HepG2 (cell line): Measurements from ENCODE around the gene SH2D6. TPM values are rescaled to one million over a fixed set of nuclear protein-coding genes. Genes with fewer than 3 reads are reported as not detected.

ENCODE experiments used
- ATF7-NPFF ChIP-seq: sonication (generic); formaldehyde crosslinking; IDR thresholded peaks from 2 replicates; pipeline ENCODE4 v1.8.1; 2023; ENCODE audit warnings: mild to moderate bottlenecking, low read depth, missing genetic modification reagents, moderate library complexity
- HNRNPL ChIP-seq: fragments of 200-400 bp; formaldehyde crosslinking; IDR thresholded peaks from 2 replicates; pipeline ENCODE4 v1.6.1; 2017; ENCODE audit warnings: mild to moderate bottlenecking, low read depth, low read length
- HNRNPLL ChIP-seq: fragments of 200-400 bp; formaldehyde crosslinking; IDR thresholded peaks from 2 replicates; pipeline ENCODE4 v1.6.1; 2017; ENCODE audit warnings: mild to moderate bottlenecking, low read depth, low read length; ENCODE audit not compliant: poor library complexity, severe bottlenecking
- HNRNPUL1 ChIP-seq: fragments of 200-400 bp; formaldehyde crosslinking; IDR thresholded peaks from 2 replicates; pipeline ENCODE4 v1.6.1; 2017; ENCODE audit warnings: low read depth, mild to moderate bottlenecking, low read length, moderate library complexity
- MED13 ChIP-seq: sonication (generic); formaldehyde crosslinking; IDR thresholded peaks from 2 replicates; pipeline ENCODE4 v1.5.0; 2020; ENCODE audit warnings: missing genetic modification reagents
- SALL1 ChIP-seq: sonication (generic); formaldehyde crosslinking; IDR thresholded peaks from 2 replicates; pipeline ENCODE4 v1.8.0; 2022; ENCODE audit warnings: mild to moderate bottlenecking, missing genetic modification reagents
- SNRNP70 ChIP-seq: fragments of 200-400 bp; formaldehyde crosslinking; IDR thresholded peaks from 2 replicates; pipeline ENCODE4 v1.6.1; 2017; ENCODE audit warnings: mild to moderate bottlenecking, low read depth, low read length, moderate library complexity
- SRF ChIP-seq: IDR thresholded peaks from 2 replicates; pipeline ENCODE4 v1.6.1; 2011; ENCODE audit warnings: mild to moderate bottlenecking, low read depth, low read length, moderate library complexity
- SSRP1 ChIP-seq: IDR thresholded peaks from 2 replicates; pipeline ENCODE4 v1.6.1; 2016; ENCODE audit warnings: control low read depth
- TBL1XR1 ChIP-seq: fragments of 150-350 bp; IDR thresholded peaks from 2 replicates; pipeline ENCODE4 v1.6.1; 2014; ENCODE audit warnings: borderline replicate concordance, low read length; ENCODE audit not compliant: partially characterized antibody
- YEATS2 ChIP-seq: sonication (generic); formaldehyde crosslinking; IDR thresholded peaks from 2 replicates; pipeline ENCODE4 v1.4.0; 2020; ENCODE audit warnings: missing genetic modification reagents, borderline replicate concordance
- ZNF235 ChIP-seq: sonication (generic); formaldehyde crosslinking; IDR thresholded peaks from 2 replicates; pipeline ENCODE4 v1.8.1; 2023; ENCODE audit warnings: mild to moderate bottlenecking, missing genetic modification reagents, borderline replicate concordance
- ZNF383 ChIP-seq: sonication (generic); formaldehyde crosslinking; IDR thresholded peaks from 2 replicates; pipeline ENCODE4 v1.4.0; 2020; ENCODE audit warnings: missing genetic modification reagents, mild to moderate bottlenecking, borderline replicate concordance
- ZNF512B ChIP-seq: sonication (generic); formaldehyde crosslinking; IDR thresholded peaks from 2 replicates; pipeline ENCODE4 v1.5.1; 2020; ENCODE audit warnings: missing genetic modification reagents, mild to moderate bottlenecking, borderline replicate concordance
- ZNF546 ChIP-seq: sonication (generic); formaldehyde crosslinking; conservative IDR thresholded peaks from 2 replicates; pipeline ENCODE4 v1.8.1; 2023; ENCODE audit warnings: mild to moderate bottlenecking, missing genetic modification reagents
- ZNF550 ChIP-seq: sonication (generic); formaldehyde crosslinking; IDR thresholded peaks from 2 replicates; pipeline ENCODE4 v1.4.0; 2020; ENCODE audit warnings: mild to moderate bottlenecking, missing genetic modification reagents, borderline replicate concordance
- ZNF552 ChIP-seq: sonication (generic); formaldehyde crosslinking; IDR thresholded peaks from 2 replicates; pipeline ENCODE4 v1.9.0; 2022; ENCODE audit warnings: missing genetic modification reagents, mild to moderate bottlenecking, borderline replicate concordance
- ZNF556 ChIP-seq: sonication (generic); formaldehyde crosslinking; IDR thresholded peaks from 2 replicates; pipeline ENCODE4 v1.4.0; 2020; ENCODE audit warnings: mild to moderate bottlenecking, missing genetic modification reagents, borderline replicate concordance
- ZNF598 ChIP-seq: sonication (generic); formaldehyde crosslinking; IDR thresholded peaks from 2 replicates; pipeline ENCODE4 v1.5.1; 2020; ENCODE audit warnings: mild to moderate bottlenecking, missing genetic modification reagents, borderline replicate concordance
- ZNF660 ChIP-seq: sonication (generic); formaldehyde crosslinking; IDR thresholded peaks from 2 replicates; pipeline ENCODE4 v1.5.1; 2020; ENCODE audit warnings: mild to moderate bottlenecking, low read depth, missing genetic modification reagents, borderline replicate concordance
- ZNF749 ChIP-seq: sonication (generic); formaldehyde crosslinking; IDR thresholded peaks from 2 replicates; pipeline ENCODE4 v1.8.0; 2022; ENCODE audit warnings: mild to moderate bottlenecking, missing genetic modification reagents, moderate library complexity, borderline replicate concordance
- ZNF790 ChIP-seq: sonication (generic); formaldehyde crosslinking; IDR thresholded peaks from 2 replicates; pipeline ENCODE4 v1.8.0; 2022; ENCODE audit warnings: missing genetic modification reagents, mild to moderate bottlenecking, borderline replicate concordance
- ZSCAN22 ChIP-seq: sonication (generic); formaldehyde crosslinking; IDR thresholded peaks from 2 replicates; pipeline ENCODE4 v1.4.0; 2020; ENCODE audit warnings: mild to moderate bottlenecking, missing genetic modification reagents
- polyA plus RNA-seq, 8 experiments: library from polyadenylated mRNA; depleted of rRNA in 3 of 8; stranded (reverse) in 7 of 8; unstranded in 1 of 8; fragments of >200 nt; fragmentation: Illumina TruSeq in 4 of 8; extraction: Trizol in 4 of 8; gene quantifications; 2 replicates each; pipeline versions ENCODE4 v1.2.1 to v1.2.3, GENCODE V29; 2011 to 2016; ENCODE audit warnings: low read depth in 4 of 8, missing spikeins in 1 of 8, mixed read lengths in 1 of 8; ENCODE audit not compliant: insufficient read depth in 1 of 8
- total RNA-seq, 5 experiments: library from RNA; depleted of rRNA; stranded (reverse); fragments of >200 nt; fragmentation: Illumina TruSeq; extraction: Trizol; gene quantifications; 2 replicates each; pipeline ENCODE4 v1.2.3, GENCODE V29; 2016; ENCODE audit warnings: low read depth in 1 of 5
- TF ChIP-seq, protein P1 (sequence below): sonication (generic); formaldehyde crosslinking; conservative IDR thresholded peaks from 2 replicates; pipeline ENCODE4 v1.5.0; 2020; ENCODE audit warnings: missing genetic modification reagents
- TF ChIP-seq, protein P2 (sequence below): IDR thresholded peaks from 2 replicates; pipeline ENCODE4 v1.6.1; 2016; ENCODE audit warnings: mild to moderate bottlenecking

SH2D6 gene
- total and polyA plus RNA-seq, 2 of the 13 experiments (the other 11 are each of a cell fraction or from before 2014, with no cell fraction given) = 0.11 to 0.26 TPM

DNA sequence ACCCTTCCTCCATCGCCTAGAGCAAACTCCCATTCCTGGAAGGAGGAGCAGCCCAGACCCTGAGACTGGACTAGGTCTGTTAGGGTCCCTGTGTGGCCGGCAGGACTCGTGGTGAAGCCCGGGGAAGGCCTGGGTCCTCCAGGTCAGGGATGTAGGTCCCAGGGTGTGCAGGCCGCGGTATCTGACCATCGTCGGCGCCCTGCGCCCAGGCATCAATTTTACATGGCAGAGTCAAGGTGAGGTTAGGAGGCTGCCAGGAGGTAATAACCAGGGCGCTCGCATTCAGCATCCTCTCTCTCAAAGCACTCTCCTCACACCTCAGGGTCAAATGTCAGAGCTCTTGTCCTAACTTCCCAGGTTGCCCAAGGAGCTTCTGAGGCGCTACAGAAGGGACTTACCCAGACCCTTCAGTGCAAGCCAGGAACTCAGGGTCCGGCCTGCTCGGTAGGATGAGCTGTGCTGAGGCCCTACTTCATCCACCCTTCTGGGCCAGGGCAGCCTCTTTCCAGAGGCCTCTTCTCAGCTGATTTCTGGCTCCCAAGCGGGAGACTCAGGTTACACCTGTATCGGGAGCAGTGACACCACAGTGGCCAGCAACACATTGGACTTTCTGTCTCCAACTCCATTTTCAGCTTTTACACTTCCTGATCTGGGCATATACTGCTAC is 628 bp downstream of the SH2D6 start (continued):
- TF ChIP-seq HNRNPL (no peak), ZNF552 (CRISPR knock-in tag) (no peak), ZNF749 (CRISPR knock-in tag) (no peak), TBL1XR1 (no peak), SRF (no peak), HNRNPUL1 (no peak), ZNF598 (no peak), ZNF512B (CRISPR knock-in tag) (no peak), ZNF546 (no peak; the same call in 1 of the 2 replicates), ZNF660 (CRISPR knock-in tag) (no peak), ATF7-NPFF (CRISPR knock-in tag) (no peak), ZNF790 (CRISPR knock-in tag) (peak; percentile 86; the same call in 1 of the 2 replicates), MED13 (CRISPR knock-in tag) (no peak), ZNF383 (CRISPR knock-in tag) (0 out of 2 replicates have a peak, but pooled peaks have one; percentile 46), SALL1 (CRISPR knock-in tag) (peak; percentile 10; the same call in 1 of the 2 replicates), SNRNP70 (no peak), YEATS2 (CRISPR knock-in tag) (no peak), SSRP1 (CRISPR knock-in tag) (peak; percentile 86), ZSCAN22 (CRISPR knock-in tag) (0 out of 2 replicates have a peak, but pooled peaks have one; percentile 63), ZNF550 (CRISPR knock-in tag) (peak; percentile 83; the same call in 1 of the 2 replicates), ZNF556 (CRISPR knock-in tag) (peak; percentile 15; the same call in 1 of the 2 replicates), ZNF235 (CRISPR knock-in tag) (no peak; the same call in 1 of the 2 replicates), HNRNPLL (no peak)
- TF ChIP-seq, protein P1, sequence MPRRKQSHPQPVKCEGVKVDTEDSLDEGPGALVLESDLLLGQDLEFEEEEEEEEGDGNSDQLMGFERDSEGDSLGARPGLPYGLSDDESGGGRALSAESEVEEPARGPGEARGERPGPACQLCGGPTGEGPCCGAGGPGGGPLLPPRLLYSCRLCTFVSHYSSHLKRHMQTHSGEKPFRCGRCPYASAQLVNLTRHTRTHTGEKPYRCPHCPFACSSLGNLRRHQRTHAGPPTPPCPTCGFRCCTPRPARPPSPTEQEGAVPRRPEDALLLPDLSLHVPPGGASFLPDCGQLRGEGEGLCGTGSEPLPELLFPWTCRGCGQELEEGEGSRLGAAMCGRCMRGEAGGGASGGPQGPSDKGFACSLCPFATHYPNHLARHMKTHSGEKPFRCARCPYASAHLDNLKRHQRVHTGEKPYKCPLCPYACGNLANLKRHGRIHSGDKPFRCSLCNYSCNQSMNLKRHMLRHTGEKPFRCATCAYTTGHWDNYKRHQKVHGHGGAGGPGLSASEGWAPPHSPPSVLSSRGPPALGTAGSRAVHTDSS (CRISPR knock-in tag) = no peak
- TF ChIP-seq, protein P2, sequence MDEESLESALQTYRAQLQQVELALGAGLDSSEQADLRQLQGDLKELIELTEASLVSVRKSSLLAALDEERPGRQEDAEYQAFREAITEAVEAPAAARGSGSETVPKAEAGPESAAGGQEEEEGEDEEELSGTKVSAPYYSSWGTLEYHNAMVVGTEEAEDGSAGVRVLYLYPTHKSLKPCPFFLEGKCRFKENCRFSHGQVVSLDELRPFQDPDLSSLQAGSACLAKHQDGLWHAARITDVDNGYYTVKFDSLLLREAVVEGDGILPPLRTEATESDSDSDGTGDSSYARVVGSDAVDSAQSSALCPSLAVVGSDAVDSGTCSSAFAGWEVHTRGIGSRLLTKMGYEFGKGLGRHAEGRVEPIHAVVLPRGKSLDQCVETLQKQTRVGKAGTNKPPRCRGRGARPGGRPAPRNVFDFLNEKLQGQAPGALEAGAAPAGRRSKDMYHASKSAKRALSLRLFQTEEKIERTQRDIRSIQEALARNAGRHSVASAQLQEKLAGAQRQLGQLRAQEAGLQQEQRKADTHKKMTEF (CRISPR knock-in tag) = no peak
